Measurements from ENCODE around the gene CABP1.

GRCh38 chr12:120686151-120686689 is 45.8 kb downstream of the CABP1 start:
- TF ChIP-seq, protein P1, sequence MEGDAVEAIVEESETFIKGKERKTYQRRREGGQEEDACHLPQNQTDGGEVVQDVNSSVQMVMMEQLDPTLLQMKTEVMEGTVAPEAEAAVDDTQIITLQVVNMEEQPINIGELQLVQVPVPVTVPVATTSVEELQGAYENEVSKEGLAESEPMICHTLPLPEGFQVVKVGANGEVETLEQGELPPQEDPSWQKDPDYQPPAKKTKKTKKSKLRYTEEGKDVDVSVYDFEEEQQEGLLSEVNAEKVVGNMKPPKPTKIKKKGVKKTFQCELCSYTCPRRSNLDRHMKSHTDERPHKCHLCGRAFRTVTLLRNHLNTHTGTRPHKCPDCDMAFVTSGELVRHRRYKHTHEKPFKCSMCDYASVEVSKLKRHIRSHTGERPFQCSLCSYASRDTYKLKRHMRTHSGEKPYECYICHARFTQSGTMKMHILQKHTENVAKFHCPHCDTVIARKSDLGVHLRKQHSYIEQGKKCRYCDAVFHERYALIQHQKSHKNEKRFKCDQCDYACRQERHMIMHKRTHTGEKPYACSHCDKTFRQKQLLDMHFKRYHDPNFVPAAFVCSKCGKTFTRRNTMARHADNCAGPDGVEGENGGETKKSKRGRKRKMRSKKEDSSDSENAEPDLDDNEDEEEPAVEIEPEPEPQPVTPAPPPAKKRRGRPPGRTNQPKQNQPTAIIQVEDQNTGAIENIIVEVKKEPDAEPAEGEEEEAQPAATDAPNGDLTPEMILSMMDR (IDR thresholded peaks at IDR 0.05), result no peak
- peak; percentile 51 to 72 for TF ChIP-seq POLR2A (IDR thresholded peaks at IDR 0.05)
